WTC11 (cell line): ENCODE data around the gene CCNF.
"Not testable (repeated sequence)": the region's sequence is repeated elsewhere in the genome, so short reads cannot be mapped to it uniquely, and the experiment has no call there.

Source experiments
- ATF2 ChIP-seq: sonication (generic); formaldehyde crosslinking; IDR thresholded peaks from 2 replicates; pipeline ENCODE4 v1.8.1; 2022; ENCODE audit warnings: low read depth, missing genetic modification reagents, borderline replicate concordance
- CREB1 ChIP-seq: sonication (generic); formaldehyde crosslinking; IDR thresholded peaks from 2 replicates; pipeline ENCODE4 v1.8.0; 2023; ENCODE audit warnings: mild to moderate bottlenecking, missing genetic modification reagents
- CTCF ChIP-seq: fragments of 200-600 bp; IDR thresholded peaks from 2 replicates; pipeline ENCODE4 v1.8.0; 2022; ENCODE audit warnings: antibody characterized with exemption
- ELF4 ChIP-seq: sonication (generic); formaldehyde crosslinking; IDR thresholded peaks from 2 replicates; pipeline ENCODE4 v1.8.1; 2022; ENCODE audit warnings: low read depth, mild to moderate bottlenecking, moderate library complexity, missing genetic modification reagents
- FOXK1 ChIP-seq: sonication (generic); formaldehyde crosslinking; IDR thresholded peaks from 2 replicates; pipeline ENCODE4 v1.8.0; 2022; ENCODE audit warnings: mild to moderate bottlenecking, moderate library complexity, missing genetic modification reagents
- JUN ChIP-seq: sonication (generic); formaldehyde crosslinking; IDR thresholded peaks from 2 replicates; pipeline ENCODE4 v1.8.0; 2023; ENCODE audit warnings: mild to moderate bottlenecking, missing genetic modification reagents
- NR1H2 ChIP-seq: sonication (generic); formaldehyde crosslinking; IDR thresholded peaks from 2 replicates; pipeline ENCODE4 v1.9.0; 2021; ENCODE audit warnings: mild to moderate bottlenecking, moderate library complexity, missing genetic modification reagents
- ZNF121 ChIP-seq: sonication (generic); formaldehyde crosslinking; IDR thresholded peaks from 2 replicates; pipeline ENCODE4 v1.8.0; 2023; ENCODE audit warnings: missing genetic modification reagents
- ZNF263 ChIP-seq: sonication (generic); formaldehyde crosslinking; IDR thresholded peaks from 2 replicates; pipeline ENCODE4 v1.8.1; 2022; ENCODE audit warnings: low read depth, mild to moderate bottlenecking, moderate library complexity, missing genetic modification reagents
- ZNF317 ChIP-seq: sonication (generic); formaldehyde crosslinking; IDR thresholded peaks from 2 replicates; pipeline ENCODE4 v1.8.1; 2023; ENCODE audit warnings: low read depth, mild to moderate bottlenecking, moderate library complexity, missing genetic modification reagents, borderline replicate concordance
- ZNF416 ChIP-seq: fragments of 250-450 bp; sonication (Bioruptor Pico); IDR thresholded peaks from 2 replicates; pipeline ENCODE4 v1.9.0; 2021; ENCODE audit warnings: mild to moderate bottlenecking, inconsistent platforms
- TF ChIP-seq, protein P1 (sequence below): sonication (generic); formaldehyde crosslinking; IDR thresholded peaks from 2 replicates; pipeline ENCODE4 v1.8.0; 2022; ENCODE audit warnings: mild to moderate bottlenecking, missing genetic modification reagents
- TF ChIP-seq, protein P2 (sequence below): sonication (generic); formaldehyde crosslinking; IDR thresholded peaks from 2 replicates; pipeline ENCODE4 v1.8.0; 2022; ENCODE audit warnings: mild to moderate bottlenecking, missing genetic modification reagents
- TF ChIP-seq, protein P3 (sequence below): sonication (generic); formaldehyde crosslinking; IDR thresholded peaks from 2 replicates; pipeline ENCODE4 v1.8.1; 2022; ENCODE audit warnings: mild to moderate bottlenecking, moderate library complexity, missing genetic modification reagents

- 0 out of 2 replicates have a peak, but pooled peaks have one; percentile 56 for TF ChIP-seq ZNF121 (CRISPR knock-in tag)
- TF ChIP-seq CTCF; ZNF263 (CRISPR knock-in tag); CREB1 (CRISPR knock-in tag); ATF2 (CRISPR knock-in tag); ZNF317 (CRISPR knock-in tag); JUN (CRISPR knock-in tag); ZNF416 (CRISPR knock-in tag); ELF4 (CRISPR knock-in tag); FOXK1 (CRISPR knock-in tag); NR1H2: not testable (repeated sequence)
- TF ChIP-seq, protein P1, sequence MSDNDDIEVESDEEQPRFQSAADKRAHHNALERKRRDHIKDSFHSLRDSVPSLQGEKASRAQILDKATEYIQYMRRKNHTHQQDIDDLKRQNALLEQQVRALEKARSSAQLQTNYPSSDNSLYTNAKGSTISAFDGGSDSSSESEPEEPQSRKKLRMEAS (CRISPR knock-in tag): not testable (repeated sequence)
- TF ChIP-seq, protein P2, sequence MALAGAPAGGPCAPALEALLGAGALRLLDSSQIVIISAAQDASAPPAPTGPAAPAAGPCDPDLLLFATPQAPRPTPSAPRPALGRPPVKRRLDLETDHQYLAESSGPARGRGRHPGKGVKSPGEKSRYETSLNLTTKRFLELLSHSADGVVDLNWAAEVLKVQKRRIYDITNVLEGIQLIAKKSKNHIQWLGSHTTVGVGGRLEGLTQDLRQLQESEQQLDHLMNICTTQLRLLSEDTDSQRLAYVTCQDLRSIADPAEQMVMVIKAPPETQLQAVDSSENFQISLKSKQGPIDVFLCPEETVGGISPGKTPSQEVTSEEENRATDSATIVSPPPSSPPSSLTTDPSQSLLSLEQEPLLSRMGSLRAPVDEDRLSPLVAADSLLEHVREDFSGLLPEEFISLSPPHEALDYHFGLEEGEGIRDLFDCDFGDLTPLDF (CRISPR knock-in tag): not testable (repeated sequence)
- TF ChIP-seq, protein P3, sequence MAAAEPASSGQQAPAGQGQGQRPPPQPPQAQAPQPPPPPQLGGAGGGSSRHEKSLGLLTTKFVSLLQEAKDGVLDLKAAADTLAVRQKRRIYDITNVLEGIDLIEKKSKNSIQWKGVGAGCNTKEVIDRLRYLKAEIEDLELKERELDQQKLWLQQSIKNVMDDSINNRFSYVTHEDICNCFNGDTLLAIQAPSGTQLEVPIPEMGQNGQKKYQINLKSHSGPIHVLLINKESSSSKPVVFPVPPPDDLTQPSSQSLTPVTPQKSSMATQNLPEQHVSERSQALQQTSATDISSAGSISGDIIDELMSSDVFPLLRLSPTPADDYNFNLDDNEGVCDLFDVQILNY (CRISPR knock-in tag): not testable (repeated sequence)
These were observed 50.7 kb downstream of the CCNF start for GRCh38 chr16:2479996-2480395.
